AG08395 (cell line): ENCODE measurements around the gene GRIK5.
"Not testable (repeated sequence)": the region's sequence is repeated elsewhere in the genome, so short reads cannot be mapped to it uniquely, and the experiment has no call there.

ENCODE experiments used
- DNase-seq: peaks from one replicate; pipeline ENCODE4 v3.0.0; 2012; ENCODE audit warnings: mixed read lengths, low spot score

GRIK5 gene

GRCh38 chr19:42051166-42052115, 18.6 kb downstream of the GRIK5 start:
- DNase-seq = peak; percentile 13

DNA sequence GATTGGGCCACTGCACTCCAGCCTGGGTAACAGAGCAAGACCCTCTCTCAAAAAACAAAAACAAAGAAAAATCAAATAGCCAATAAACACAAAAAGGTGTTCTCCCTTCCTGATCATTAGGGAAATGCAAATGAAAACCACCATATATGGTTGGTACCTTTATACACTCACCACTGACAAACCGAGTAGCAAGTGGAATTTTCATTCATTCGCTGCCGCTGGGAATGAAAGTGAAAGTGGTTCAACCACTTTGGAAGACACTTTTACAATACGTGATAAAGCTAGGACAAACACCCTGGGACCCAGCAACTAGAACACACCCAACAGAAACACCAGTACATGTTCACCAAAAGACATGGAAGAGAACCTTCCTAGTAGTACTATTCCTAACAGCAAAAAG, 21.0 kb downstream of the GRIK5 start:
- DNase-seq = no peak

GRCh38 chr19:42045575-42045974, 24.4 kb downstream of the GRIK5 start:
- DNase-seq = no peak

GRCh38 chr19:42042455-42043170, 27.4 kb downstream of the GRIK5 start:
- no peak for DNase-seq

DNA sequence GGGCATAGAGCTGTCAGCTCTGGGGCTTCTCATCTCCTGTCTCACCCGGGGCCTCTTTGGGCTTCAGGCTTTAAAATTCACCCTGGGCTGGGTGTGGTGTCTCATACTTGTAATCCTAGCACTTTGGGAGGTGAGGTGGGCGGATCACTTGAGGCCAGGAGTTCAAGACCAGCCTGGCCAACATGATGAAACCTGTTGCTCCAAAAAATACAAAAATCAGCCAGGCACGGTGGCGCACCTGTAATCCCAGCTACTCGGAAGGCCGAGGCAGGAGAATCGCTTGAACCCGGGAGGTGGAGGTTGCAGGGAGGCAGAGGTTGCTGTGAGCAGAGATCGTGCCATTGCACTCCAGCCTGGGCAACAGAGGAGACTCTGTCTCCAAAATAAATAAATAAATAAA, 29.5 kb downstream of the GRIK5 start:
- DNase-seq = not testable (repeated sequence)

DNA sequence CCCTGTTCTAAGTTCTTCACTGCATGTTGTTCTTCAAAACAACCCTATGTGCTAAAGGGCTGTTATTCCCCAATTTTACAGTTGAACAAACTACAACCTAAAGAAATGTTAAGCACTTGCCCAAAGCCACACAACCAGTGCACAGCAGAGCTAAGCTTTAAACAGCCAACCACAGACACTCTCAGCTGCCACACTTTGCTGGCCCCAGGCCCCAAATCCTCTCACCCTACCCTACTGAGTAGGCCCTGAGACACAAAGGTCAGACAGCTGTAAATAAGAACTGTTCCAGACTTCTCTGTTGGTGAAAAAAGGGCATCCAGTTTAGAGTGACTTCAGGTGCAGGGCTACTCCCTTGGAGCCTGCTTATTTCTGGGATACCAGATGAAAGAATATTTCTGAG, 30.0 kb downstream of the GRIK5 start:
- DNase-seq = no peak

- no peak for DNase-seq
Observed at GRCh38 chr19:42038666-42039065, 31.3 kb downstream of the GRIK5 start.

DNA sequence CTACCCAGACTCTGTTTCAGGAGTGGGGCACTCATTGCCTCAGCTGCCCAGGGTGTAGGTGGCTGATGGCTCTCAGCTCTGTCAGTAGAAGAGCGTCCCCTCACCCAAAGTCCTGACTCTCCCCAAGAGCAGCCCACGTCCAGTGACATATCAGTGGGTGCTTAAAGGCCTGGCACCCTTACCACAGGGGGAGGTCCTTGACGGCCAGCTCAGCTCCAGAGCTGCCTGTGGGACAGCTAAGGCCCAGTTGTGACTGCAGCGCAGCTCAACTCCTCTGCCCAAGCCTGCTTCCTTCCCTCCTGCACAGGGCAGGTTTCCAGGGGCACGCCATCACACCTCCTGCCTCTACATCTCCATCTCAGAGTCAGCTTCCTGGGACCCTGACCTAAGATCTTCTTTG, 32.4 kb downstream of the GRIK5 start:
- no peak for DNase-seq

GRCh38 chr19:42034640-42035391, 35.2 kb downstream of the GRIK5 start:
- DNase-seq = peak; percentile 87

GRCh38 chr19:42033413-42033812, 36.6 kb downstream of the GRIK5 start:
- no peak for DNase-seq

DNA sequence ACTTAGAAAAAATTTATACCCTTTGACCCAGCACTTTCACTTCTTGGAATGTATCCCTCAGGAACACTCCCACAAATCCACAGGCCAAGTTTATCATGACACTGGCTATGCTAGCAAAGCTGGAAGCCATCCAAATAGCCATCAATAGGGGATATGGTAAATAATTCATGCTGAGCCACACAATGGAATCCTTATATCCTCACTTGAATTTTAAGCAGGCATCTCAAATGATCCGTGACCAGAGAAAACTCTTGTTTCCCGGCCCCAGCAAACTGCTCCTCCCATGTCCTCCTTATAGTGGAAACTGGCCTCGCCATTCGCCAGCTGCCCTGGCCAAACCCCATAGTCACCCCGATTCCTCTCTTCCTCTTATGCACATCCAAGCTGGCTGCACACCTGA, 37.6 kb downstream of the GRIK5 start:
- no peak for DNase-seq

DNA sequence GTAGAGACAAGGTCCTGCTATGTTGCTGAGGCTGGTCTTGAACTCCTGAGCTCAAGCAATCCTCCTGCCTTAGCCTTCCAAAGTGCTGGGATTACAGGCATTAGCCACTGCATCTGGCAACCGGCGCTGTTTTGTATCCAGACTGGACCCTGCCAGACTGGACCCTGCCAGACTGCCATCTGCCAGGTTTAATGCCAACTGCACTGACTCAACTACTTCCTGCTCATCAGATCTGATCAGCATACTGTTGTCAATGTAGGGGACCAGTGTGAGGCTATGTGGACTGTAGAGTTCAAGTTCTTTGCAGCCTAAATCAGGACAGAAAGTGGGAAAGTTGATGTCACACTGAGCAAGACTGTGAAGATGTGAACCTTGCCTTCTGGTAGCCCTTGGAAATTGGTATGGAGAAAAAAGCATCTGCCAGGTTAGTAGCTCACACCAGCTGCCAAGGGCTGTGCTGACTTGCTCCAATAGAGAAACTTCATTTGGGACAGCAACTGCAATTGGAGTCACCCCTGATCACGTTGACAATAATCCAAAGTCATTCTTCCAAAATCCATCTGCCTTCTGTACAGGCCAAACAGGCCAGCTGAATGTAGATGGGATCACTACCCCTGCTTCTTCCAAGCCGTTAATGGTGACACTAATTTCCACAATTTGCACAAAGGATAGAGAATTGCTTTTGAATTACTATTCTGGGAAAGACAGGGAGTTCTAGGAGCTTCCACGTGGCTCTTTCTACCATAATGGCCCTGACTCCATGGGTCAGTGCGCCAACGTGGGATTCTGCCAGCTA, 39.2 kb downstream of the GRIK5 start:
- DNase-seq = no peak

DNA sequence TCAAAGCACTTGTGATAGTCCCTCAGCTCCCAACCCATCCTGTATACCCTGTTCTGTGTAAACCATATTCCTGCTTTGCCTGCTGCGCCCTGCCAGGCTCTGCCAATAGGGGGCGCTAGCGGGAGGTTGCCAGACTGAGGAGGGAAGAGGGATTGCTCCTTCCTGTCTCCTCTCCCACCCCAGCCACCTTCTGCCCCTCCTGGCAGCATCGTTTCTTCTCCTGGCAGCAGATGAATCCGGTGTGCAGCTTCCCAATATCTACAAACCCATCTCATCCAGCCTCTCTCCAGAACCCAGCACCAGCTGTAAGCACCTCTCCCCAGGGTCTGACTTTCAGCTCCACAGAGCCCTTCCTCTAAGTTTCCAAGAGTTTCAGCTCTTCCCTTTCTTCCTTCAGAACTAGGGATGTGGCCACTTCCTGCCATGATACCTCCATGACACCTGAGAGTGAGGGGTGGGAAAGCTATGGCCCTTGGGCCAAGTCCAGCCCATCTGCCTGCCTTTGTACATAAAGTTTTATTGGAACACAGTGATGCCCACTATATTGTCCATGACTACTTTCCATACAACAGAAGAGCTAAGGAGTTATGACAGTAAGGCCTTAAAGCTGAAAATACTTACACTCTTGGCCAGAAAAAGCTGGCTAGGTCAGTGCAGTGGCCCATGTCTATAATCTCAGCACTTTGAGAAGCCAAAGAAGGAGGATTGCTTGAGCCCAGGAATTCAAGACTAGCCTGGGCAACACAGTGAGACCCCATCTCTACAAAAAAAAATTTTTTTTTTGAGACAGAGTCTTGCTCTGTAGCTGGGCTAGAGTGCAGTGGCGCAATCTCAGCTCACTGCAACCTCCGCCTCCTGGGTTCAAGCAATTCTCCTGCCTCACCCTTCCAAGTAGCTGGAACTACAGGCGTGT, 41.4 kb downstream of the GRIK5 start:
- no peak for DNase-seq

DNA sequence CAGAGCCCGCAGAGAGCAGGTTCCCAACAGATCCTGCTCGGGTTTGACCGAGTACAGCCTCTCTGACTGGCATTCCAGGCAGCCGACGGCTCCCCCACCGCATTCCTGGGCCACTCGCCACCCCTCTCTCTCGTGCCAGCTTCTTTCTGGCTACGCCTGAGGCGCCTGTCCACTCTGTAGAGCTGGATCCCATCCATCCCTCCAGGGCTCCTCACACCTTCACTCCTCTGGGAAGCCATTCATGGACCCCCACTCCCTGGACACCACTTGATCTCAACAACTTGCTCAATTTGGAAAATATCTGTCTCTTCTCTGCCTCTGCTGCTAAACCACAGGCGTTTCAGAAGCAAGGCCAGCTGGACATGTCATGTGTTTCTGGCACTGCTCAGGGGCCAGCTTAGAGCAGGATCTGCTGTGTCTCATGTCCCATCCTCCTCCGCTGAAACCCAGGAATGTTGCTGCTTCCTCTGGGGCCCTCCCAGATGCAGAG, 45.3 kb downstream of the GRIK5 start:
- peak; percentile 93 for DNase-seq

DNA sequence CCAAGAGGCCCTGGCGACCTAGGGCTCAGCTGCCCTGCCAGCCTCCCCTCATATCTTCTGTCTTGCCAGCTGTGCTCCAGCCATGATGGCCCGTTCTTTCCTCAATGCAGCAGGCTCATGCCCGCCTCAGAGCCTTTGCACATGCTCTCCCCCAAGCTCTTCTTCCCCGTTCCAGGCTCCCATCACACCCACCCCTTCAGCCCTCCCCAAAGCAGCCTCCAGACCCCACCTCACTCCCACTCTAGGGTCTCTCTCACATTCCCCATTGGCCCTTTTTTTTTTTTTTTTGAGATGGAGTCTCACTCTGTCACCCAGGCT, 46.1 kb downstream of the GRIK5 start:
- no peak for DNase-seq

GRCh38 chr19:42023121-42023942, 46.7 kb downstream of the GRIK5 start:
- peak; percentile 64 for DNase-seq

DNA sequence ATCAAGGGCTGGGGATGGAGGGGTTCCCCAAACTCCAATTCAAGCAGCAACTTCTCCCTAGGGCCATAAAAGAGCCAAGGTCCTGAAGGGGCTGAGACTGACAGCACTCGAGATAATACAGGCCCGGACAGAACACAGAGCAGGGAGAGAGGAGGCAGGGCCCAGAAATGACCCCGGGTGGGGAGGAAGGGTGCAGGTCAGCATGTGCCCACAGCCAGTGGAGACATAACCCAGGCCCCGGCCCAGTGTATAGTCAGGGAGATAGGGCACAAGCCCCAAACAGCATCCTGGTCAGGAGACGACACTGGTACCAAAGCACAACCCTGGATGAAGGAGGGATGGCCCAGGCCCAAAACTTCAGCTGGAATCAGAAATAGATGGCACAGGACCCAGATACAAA, 47.4 kb downstream of the GRIK5 start:
- DNase-seq = no peak

DNA sequence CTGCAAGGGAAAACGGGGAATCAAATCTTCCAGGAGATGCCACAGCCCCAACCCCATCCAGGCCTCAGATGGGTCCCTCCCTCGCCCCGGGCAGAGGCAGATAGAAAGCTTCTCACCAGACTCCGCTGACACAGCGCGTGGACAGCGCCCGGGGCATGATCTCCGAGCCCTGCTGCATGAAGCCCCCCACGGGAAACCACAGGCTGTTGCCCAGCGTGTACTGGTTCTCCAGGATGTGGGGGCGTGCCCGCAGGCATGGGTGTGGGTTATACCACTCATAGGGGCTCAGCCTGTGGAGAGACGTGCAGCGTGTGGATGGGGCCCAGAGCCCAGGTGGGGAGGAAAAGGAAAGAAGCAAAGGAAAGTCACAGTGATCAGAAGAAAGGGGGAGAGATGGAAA, 48.8 kb downstream of the GRIK5 start:
- DNase-seq = no peak

DNA sequence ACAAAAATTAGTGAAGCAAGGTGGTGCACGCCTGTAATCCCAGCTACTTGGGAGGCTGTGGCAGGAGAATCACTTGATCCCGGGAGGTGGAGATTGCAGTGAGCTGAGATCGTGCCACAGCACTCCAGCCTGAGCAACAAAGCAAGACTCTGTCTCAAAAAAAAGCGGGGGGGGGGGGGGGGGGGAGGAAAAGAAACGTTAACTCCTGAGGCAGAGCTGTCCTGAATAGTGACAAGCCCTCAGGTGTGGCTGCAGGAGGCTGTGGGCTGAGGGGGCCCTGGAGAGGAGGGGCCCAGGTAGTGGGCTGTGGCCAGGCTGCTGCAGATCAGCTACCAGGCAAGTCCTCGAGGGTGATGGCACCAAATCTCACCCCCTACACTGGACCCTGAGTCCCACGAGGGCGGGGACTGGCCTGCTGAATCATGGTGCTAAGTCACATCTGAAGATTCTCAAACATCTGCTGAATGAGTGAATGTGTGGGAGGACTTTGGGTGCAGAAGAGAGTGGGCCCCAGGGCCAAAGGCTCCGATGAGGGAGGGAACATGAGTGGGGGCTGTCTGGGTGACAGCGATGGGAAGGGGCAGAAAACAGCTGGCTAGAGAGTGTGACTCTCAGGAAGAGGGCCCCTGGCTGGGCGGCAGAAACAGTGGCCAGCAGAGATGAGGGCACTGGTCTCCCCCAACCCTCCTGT, 51.4 kb downstream of the GRIK5 start:
- peak; percentile 55 for DNase-seq
